Muscle of leg (tissue), 11 donors: ENCODE data around the gene EEPD1. TPM values are rescaled to one million over a fixed set of nuclear protein-coding genes. Genes with fewer than 3 reads are reported as not detected.

Experiments used
- DNase-seq: peaks from one replicate; pipeline ENCODE4 v3.0.0; 2013
- H3K27ac ChIP-seq: one replicate; pipeline ENCODE4 v1.5.1; 2013; ENCODE audit warnings: mild to moderate bottlenecking, low read length, control low read depth
- H3K27me3 ChIP-seq: one replicate; pipeline ENCODE4 v1.6.1; 2013; ENCODE audit warnings: low read length; ENCODE audit not compliant: control insufficient read depth, insufficient read depth
- H3K36me3 ChIP-seq: one replicate; pipeline ENCODE4 v1.6.1; 2013; ENCODE audit warnings: low read length; ENCODE audit not compliant: control insufficient read depth, insufficient read depth
- H3K4me1 ChIP-seq: one replicate; pipeline ENCODE4 v1.6.1; 2013; ENCODE audit warnings: low read length; ENCODE audit not compliant: control insufficient read depth, insufficient read depth
- H3K4me3 ChIP-seq: one replicate; pipeline ENCODE4 v1.5.1; 2013; ENCODE audit warnings: low read length, control low read depth
- H3K9me3 ChIP-seq: replicated peaks from 2 replicates; pipeline ENCODE4 v1.6.1; 2013; ENCODE audit warnings: low read depth, low read length; ENCODE audit not compliant: control insufficient read depth
- WGBS: methylation state at CpG from one replicate; pipeline ENCODE4 v1.1.5; 2013; ENCODE audit warnings: missing lambda C conversion rate; ENCODE audit not compliant: insufficient coverage; 5-methylcytosine and 5-hydroxymethylcytosine counted together
- polyA plus RNA-seq, 8 donors: library from polyadenylated mRNA; unstranded; fragments of 120-200 nt; gene quantifications; one replicate each; pipeline versions ENCODE4 v1.2.1 to v1.2.3, GENCODE V29; 2013; ENCODE audit warnings: inconsistent platforms in 1 of 8, low replicate concordance in 1 of 8; ENCODE audit not compliant: insufficient read length in 8 of 8, insufficient read depth in 1 of 8
- total RNA-seq: library from RNA; stranded (reverse); fragments of 120-200 nt; gene quantifications from one replicate; pipeline ENCODE4 v1.2.4, GENCODE V29; 2013

The EEPD1 gene
- total and polyA plus RNA-seq, 9 donors: 9.2 to 14.2 (median 13.2) TPM

DNA sequence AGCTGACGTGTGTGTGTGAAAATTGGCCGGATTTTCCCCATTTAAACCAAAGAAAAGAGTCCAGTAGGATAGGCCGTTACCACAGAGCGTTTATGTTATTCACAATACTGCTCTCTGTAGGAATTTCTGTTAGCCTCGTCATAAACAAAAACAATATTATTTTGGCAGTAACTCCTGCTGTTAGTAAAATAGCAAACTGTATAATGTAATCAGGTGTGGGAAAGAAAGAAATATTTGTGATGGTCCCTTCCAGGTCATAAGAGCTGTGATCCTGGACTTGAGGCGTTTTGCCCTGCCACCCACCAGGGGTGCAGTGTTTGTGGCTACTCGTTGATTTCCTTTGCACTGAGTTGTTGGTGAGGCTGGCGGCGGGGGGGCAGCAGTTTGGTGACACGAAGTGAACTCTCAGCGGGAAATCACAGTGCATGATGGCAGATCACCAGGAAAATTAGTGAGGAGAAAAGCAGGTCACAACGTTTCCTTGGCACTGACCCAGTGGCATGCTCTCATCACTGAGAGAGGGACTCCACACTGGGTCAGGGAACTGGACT is 2.8 kb downstream of the EEPD1 start:
- peak; percentile 66 for DNase-seq
- Histone ChIP-seq H3K36me3 (peaks cover 3% of the 10 kb centered on the region), H3K27me3 (no peaks in the 10 kb centered on the region), H3K9me3 (no peaks in the 10 kb centered on the region), H3K4me3 (peak overlapping the region; percentile 9), H3K4me1 (peaks cover 32% of the 10 kb centered on the region), H3K27ac (no peak overlapping the region)
- WGBS: 13% methylated on average over 7 of the region's 12 CpGs

DNA sequence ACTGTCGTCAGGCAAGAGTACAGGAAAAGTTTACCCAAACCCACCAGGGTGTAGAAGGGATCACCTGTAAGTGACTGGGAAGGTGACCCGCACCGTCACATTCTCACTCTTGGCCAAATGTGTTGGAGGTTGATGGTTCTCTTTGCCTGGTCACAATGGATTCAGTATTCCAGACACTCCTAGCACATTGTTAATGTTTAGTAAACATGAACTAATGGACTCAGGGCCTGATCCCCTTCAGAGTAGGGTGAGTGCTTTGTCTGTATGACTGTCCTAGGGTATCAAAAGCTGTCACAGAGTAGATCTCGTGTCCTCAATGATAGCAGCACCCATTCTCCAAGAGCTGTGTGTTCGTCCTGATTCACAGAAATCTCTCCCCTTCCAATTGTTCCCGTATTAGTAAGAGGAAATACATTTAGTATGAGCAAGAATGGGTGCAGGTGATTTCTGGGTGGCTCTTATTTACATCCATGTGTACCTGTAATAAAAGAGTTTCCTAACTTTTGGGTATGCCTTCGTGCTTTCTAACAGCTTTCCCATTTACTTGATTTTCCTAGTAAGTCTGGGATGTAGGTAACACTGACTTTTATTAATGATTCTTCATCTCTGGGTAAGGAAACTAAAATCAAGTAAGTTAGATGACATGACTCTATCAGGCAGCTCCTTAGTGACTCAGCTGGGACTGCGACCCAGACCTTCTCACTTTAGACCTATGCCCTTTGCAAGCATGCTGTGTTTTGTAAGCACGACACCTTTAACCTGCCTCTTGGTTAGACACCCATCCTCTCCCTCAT is 4.7 kb downstream of the EEPD1 start:
- Histone ChIP-seq H3K9me3 (no peaks in the 10 kb centered on the region), H3K4me1 (peaks cover 27% of the 10 kb centered on the region), H3K27me3 (no peaks in the 10 kb centered on the region), H3K27ac (no peak overlapping the region), H3K4me3 (no peak overlapping the region), H3K36me3 (peaks cover 3% of the 10 kb centered on the region)
- WGBS: no CpG with 5 or more reads among the region's 9 CpGs
- DNase-seq: no peak

DNA sequence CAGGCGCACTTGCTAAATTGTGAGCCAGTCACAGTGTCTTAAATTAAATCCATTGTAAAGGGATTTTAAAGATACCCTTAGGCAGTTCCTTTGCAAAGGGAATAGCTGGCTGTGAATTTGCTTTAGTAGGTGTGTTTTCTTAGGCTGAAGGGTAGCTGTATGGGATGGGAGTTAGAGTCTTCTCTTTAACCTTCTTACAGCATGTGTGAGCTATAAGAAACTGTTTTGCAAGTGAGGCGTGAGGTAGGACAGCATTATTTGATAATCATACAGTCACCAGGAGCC is 5.2 kb downstream of the EEPD1 start:
- DNase-seq: no peak
- Histone ChIP-seq H3K36me3 (peaks cover 3% of the 10 kb centered on the region), H3K4me1 (peaks cover 27% of the 10 kb centered on the region), H3K27me3 (no peaks in the 10 kb centered on the region), H3K4me3 (no peak overlapping the region), H3K27ac (no peak overlapping the region), H3K9me3 (no peaks in the 10 kb centered on the region)
- WGBS: no CpG with 5 or more reads among the region's 2 CpGs

DNA sequence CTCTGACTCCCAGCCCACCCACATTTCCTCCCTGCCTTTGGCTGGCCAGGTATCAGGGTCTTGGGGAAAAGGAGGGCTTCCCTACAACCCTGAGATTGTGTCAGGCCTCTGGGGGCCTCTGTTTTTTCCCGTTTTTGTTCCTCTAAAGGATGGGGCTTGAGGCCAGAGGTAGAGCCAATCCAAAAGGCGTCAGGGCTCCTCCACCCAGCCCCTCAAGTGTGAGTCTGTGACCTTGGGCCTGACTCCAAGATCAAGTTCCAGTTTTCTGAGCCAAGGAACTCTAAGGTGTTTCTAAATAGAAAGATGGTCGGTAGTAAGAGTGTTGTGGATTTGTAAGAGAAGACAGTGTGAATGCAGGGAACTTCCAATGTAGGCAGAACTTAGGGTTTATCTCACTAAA is 6.6 kb downstream of the EEPD1 start:
- no peak for DNase-seq
- H3K27ac ChIP-seq: no peak overlapping the region
- peaks cover 15% of the 10 kb centered on the region for H3K4me1 ChIP-seq
- 70% methylated on average over 1 of the region's 3 CpGs for WGBS
- H3K36me3 ChIP-seq: peaks cover 3% of the 10 kb centered on the region
- no peak overlapping the region for H3K4me3 ChIP-seq
- no peaks in the 10 kb centered on the region for H3K9me3 ChIP-seq
- H3K27me3 ChIP-seq: no peaks in the 10 kb centered on the region

DNA sequence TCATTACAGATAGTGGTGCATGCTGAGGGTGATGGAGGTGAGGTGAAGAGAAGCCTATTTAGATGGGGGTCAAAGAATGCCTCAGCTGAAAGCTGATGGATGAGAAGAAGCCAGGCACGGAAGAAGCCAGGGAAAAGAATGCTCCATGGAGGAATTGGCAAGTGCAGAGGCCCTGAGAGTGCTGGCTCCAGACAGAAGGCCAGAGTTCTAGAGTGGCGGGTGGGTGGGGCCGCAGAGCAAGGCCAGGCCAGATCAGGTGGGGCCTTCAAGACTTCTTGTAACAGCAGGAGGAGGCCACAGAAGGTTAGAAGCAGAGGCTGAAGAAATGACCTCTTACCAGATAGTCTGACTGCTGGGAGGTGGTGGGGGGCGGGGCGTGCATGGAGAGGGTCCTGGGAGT is 7.3 kb downstream of the EEPD1 start:
- H3K4me3 ChIP-seq: no peak overlapping the region
- no peaks in the 10 kb centered on the region for H3K36me3 ChIP-seq
- H3K4me1 ChIP-seq: peaks cover 8% of the 10 kb centered on the region
- 64% methylated on average over 5 of the region's 5 CpGs for WGBS
- no peaks in the 10 kb centered on the region for H3K27me3 ChIP-seq
- no peak for DNase-seq
- H3K27ac ChIP-seq: no peak overlapping the region
- H3K9me3 ChIP-seq: no peaks in the 10 kb centered on the region

DNA sequence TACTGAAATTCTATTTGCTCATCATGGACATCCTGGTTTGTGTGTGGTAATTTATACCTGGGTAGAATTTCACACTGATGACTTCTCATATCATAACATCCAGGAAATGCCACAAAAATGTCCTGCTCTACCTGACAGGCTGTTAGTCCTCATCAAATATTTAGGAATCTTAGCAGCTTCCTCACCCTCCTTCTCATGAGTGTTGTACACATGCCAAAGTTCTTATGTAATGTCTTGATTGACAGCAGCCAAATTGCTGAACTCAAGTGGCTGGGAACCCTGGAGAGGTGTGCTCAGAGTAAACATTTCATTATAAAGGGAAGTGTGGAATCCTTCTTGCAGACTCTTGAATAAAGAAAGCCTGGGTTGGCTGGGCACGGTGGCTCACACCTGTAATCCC is 8.9 kb downstream of the EEPD1 start:
- Histone ChIP-seq H3K36me3 (no peaks in the 10 kb centered on the region), H3K9me3 (no peaks in the 10 kb centered on the region), H3K27me3 (no peaks in the 10 kb centered on the region), H3K4me3 (no peak overlapping the region), H3K27ac (no peak overlapping the region), H3K4me1 (no peaks in the 10 kb centered on the region)
- DNase-seq: no peak
- no CpG with 5 or more reads among the region's 1 CpG for WGBS

DNA sequence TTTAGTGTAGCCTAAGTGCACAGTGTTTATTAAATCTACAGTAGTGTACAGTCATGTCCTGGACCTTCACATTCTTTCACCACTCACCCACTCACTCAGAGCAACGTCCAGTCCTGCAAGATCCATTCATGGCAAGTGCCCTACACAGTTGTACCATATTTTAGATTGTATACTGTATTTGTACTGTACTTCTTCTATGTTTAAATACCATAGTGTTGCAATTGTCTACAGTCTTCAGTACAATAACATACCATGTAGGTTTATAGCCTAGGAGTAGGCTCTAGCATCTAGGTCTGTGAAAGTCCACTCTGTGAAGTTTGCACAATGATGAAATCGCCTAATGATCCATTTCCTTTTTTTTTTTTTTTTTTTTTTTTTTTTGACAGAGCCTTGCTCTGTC is 12.0 kb downstream of the EEPD1 start:
- no CpG with 5 or more reads among the region's 2 CpGs for WGBS
- no peak overlapping the region for H3K27ac ChIP-seq
- H3K4me1 ChIP-seq: no peaks in the 10 kb centered on the region
- no peaks in the 10 kb centered on the region for H3K36me3 ChIP-seq
- no peak for DNase-seq
- H3K4me3 ChIP-seq: no peak overlapping the region
- no peaks in the 10 kb centered on the region for H3K27me3 ChIP-seq
- no peaks in the 10 kb centered on the region for H3K9me3 ChIP-seq

DNA sequence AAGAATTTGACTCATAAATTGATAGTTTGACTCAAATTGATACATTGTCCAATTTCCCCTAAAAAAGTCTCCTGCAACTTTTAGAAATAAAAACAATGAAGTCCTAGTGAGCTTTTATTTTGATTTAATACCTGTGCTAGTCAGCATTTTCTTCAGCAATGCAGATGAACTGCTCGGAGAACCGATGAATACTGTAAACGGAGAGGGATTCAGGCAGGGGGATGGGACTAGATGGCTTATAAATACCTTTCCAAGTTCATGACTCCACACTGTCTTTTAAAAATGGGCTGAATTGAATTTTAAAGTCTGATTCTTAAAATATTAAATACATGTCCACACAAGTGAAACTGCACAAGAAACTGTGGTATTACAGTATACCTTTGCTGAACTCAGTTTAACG is 12.7 kb downstream of the EEPD1 start:
- no peak for DNase-seq
- Histone ChIP-seq H3K9me3 (no peaks in the 10 kb centered on the region), H3K36me3 (no peaks in the 10 kb centered on the region), H3K27ac (no peak overlapping the region), H3K27me3 (no peaks in the 10 kb centered on the region), H3K4me3 (no peak overlapping the region), H3K4me1 (no peaks in the 10 kb centered on the region)
- no CpG with 5 or more reads among the region's 4 CpGs for WGBS

DNA sequence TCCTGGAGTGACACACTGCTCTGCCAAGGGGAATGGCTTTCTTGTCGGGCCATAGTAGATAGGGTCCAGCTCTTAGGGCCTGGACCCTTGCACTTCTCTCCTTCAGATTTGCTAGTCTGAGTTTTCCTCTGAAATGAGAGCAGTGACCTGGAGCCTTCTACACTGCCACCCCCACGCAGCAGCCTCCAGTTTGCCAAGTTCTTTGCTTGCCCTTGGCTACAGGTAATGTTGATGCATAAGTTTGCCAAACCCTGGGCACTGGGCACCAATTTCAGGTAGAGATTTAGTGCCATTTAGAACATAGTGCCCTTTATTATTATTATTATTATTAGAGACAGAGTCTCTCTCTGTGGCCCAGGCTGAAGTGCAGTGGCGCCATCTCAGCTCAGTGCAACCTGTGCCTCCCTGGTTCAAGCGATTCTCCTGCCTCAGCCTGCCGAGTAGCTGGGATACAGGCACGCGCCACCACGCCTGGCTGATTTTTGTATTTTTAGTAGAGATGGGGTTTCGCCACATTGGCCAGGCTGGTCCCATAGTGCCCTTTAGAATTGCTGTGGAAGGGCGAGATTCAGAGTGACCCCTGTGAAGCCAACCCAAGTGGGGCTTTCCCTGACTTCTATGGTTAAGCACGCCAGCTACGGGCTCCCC is 14.5 kb downstream of the EEPD1 start:
- 94% methylated on average over 7 of the region's 12 CpGs for WGBS
- Histone ChIP-seq H3K27me3 (no peaks in the 10 kb centered on the region), H3K36me3 (no peaks in the 10 kb centered on the region), H3K4me1 (no peaks in the 10 kb centered on the region), H3K9me3 (no peaks in the 10 kb centered on the region), H3K27ac (no peak overlapping the region), H3K4me3 (no peak overlapping the region)
- no peak for DNase-seq

DNA sequence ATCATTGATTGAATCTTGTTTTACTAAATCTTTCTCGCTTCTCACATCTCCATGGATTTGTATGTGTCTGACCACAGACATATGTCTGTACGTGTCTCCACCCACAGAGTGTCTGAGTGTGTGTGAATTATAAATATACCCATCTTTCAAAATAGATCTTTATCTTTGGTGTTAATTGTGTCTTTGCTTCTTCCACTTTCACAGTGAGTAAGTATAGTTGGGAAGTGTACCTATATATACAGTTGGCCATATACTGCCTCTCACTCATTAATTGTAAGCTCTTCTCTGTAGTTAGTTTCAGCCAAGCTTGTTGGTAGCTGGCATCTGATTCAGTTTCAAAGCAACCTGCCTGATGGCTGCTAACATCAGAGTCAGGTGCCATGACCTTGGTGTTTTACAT is 18.4 kb downstream of the EEPD1 start:
- H3K4me1 ChIP-seq: peaks cover 7% of the 10 kb centered on the region
- WGBS: no CpG with 5 or more reads among the region's 2 CpGs

More for the DNA sequence above, 18.4 kb downstream of the EEPD1 start:
- DNase-seq: no peak
- Histone ChIP-seq H3K27me3 (no peaks in the 10 kb centered on the region), H3K4me3 (no peak overlapping the region), H3K36me3 (no peaks in the 10 kb centered on the region), H3K9me3 (no peaks in the 10 kb centered on the region), H3K27ac (no peak overlapping the region)
